ENCODE measurements around the gene PAQR5.

- TF ChIP-seq CTCF (IDR thresholded peaks at IDR 0.05) (no peak), POLR2A (IDR thresholded peaks at IDR 0.05) (no peak)
Observed at GRCh38 chr15:69305933-69306568, 7.3 kb downstream of the PAQR5 start.
